ENCODE data around the gene CENPX.
A peak's percentile ranks its signal among the peaks of the same experiment; 100 is the strongest.

The CENPX gene

GRCh38 chr17:82022310-82022980 is at the start of gene CENPX:
Gene CENPX (minus strand): TSS chr17:82022878. CDS start chr17:82022861, 17 bp downstream.
- no peak for DNase-seq (ENCODE audit: low read depth, low spot score)

DNA sequence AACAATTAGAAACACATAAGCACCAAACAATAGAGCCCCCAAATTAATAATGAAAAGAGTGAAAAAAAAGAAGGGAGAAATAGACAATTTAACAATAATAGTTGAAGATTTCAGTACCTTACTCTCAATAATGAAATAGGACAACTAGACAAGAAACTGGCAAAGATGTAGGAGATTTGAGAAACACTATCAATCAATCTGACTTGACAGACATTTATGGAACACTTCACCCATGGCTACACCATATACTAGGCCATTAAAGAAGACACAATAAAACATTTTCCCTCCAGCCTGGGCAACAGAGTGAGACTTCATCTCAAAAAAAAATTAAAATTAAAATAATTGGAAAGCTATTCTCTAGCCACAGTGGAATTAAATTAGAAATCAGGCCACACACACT is 47.9 kb upstream of the CENPX start:
- DNase-seq (ENCODE audit: low read depth, low spot score): no peak

DNA sequence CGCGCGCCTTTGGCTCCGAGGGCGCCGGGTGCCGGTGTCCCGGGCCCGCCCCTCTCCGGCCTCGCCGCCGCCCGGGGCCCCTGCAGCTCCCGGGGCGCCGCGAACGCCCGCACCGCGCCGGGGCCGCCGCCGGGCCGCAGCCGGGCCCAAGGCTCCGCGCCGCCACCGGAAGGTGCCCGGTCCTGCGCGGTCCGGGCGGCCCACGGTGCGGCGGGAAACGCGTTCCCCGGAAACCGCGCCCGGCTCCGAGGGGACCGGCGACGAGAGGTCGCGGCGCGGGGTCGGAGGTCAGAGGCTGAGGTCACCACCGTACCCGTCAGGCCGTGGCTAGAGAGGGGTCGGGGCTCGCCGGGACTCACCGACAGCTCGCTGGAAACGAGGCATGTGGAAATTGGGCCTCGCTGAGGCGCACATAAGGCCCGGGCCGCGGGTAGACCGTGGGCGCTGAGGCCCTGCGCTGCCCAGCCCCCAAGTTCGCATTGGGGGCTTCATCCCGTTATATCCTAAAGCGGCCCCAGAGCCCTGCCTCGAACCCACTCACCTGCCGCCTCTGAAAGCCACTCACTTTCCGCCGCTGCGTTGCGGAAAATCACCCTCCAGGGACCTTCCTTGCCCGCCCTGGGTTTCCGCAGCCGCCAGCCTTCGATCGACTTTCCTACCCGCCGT is 43.1 kb upstream of the CENPX start, which contains the start of gene DUS1L:
Gene DUS1L (minus strand): TSS at position 167 of the 666 bp plus-strand sequence. CDS start 745 bp downstream, outside the sequence.
- DNase-seq (ENCODE audit: low read depth, low spot score): peak; percentile 27

- DNase-seq (ENCODE audit: low read depth, low spot score): no peak
Measured at GRCh38 chr17:82065193-82065637, 42.5 kb upstream of the CENPX start.

DNA sequence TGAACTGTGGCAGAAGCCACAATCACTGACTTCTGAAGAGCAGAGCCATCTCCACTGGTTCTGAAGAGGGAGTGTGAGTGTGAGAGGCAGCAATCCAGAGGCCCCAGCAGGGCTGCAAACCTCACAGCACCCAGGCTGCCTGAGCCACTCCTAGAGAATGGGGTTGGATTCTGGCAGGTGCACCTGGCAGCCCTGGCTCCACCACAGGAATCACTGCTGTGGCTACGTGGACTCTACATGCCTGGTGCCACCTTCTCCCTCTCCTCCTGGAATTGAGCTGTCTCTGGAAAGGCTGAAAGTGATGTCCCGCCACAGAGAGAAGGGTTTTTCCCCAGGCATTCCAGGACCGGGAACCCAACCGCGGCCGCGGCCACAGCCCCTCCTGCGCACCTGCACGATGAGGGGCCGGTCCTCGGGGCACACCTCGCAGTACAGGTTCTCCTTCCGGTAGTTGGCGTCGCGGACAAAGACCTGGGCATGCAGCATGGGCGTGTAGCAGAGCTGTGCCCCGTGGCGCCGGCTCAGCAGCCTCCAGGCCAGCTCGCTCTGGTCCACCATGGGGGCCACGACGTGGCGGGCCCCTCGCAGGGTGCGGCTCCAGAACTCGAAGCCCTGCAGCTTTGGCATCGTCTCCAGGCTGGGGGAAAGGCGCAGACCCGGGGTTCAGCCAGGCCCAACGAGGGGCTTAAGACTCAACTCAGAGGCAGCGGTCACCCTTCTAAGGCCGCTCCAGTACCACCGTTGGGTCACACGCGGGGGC is 41.9 kb upstream of the CENPX start:
- no peak for DNase-seq (ENCODE audit: low read depth, low spot score)

DNA sequence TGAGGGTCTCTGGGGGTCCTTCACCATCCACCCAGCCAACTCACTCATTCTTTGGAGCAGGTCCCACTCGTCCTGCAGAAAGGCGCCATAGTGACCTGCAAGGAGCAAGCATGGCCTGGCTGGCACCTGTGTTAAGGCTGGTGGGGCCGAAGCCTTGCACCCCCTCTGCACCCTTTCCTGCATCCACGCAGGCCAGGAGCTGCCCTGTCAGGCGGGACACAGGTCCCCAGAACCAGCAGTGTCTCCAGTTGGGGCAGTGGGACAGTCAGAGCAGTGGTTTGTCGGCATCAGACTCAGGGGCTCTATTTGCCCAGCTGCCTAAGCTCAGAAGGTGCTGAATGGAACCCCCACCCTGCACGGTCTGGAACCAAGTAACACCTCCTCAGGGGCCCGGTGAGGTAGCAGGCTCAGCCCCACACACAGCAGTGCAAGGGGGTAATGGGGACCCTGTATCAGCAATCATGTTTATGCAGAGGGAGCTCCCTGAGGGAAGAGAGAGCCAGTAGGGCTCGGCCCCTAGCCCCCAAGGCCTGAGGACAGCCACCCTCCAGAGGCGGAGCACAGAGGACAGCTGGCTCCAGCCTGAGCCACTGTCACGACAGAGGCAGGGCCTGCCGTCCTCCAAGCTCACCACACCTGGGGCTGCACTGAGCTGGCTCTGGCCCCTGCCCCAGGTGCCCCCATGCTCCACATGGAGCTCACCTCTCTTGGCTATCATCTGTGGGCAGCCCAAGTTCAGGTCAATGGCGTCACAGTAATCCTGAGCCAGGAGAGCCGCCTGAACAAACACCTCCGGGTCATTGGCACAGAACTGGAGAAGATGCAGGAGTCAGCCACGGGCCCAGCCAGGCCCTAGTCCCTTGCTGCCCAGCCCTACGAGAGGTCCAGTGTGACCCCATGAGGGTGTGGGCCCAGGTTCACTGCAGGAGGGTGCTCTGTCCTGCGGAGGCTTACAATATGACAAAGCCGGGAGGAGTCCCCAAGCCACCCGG is 41.0 kb upstream of the CENPX start:
- no peak for DNase-seq (ENCODE audit: low read depth, low spot score)

GRCh38 chr17:82062984-82063368 is 40.3 kb upstream of the CENPX start:
- DNase-seq (ENCODE audit: low read depth, low spot score): no peak

GRCh38 chr17:82062076-82062983 is 39.7 kb upstream of the CENPX start:
- DNase-seq (ENCODE audit: low read depth, low spot score): no peak

DNA sequence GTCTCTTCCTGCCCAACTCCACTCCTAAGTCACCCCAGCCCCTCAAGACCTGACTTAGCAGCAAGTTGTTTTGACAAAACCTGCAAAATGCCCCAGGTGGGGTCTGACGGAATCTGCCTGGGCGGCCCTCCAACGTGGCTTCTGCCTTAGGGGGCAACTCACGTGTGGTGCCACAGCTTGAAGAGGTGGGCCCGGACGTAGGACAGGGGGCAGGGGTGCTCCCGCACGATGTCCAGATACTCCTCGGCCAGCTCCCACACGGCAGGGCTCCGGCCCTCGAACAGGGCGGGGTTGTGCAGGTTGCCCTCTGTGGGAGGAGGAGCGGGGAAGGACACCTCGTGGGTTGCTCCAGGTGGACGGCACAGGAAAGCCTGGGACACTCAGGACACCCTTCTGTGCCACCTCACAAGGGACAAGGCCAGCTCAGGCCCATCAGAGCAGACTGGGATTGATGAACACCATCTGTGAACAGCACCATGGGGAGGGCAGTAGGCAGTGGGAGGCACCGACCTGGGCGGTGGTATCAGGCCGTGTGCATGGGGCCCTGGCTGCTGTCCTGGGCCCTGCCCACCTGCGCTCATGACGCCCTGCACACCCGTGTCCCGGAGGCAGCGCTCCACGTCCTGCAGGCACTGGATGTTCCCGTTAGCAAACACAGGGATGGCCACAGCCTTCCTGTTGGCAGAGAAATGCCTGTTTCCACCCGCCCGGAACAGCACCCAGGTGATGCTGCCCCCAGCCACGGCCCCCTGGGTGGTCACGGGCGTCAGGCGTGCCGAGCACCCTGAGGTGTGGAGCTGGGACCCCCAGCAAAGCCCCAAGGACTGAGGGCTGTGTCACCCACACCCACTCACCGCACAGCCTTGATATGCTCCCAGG is 38.6 kb upstream of the CENPX start:
- no peak for DNase-seq (ENCODE audit: low read depth, low spot score)

- no peak for DNase-seq (ENCODE audit: low read depth, low spot score)
Measured at GRCh38 chr17:82060614-82061013, 37.9 kb upstream of the CENPX start.

GRCh38 chr17:82060001-82060380 is 37.3 kb upstream of the CENPX start:
- no peak for DNase-seq (ENCODE audit: low read depth, low spot score)

DNA sequence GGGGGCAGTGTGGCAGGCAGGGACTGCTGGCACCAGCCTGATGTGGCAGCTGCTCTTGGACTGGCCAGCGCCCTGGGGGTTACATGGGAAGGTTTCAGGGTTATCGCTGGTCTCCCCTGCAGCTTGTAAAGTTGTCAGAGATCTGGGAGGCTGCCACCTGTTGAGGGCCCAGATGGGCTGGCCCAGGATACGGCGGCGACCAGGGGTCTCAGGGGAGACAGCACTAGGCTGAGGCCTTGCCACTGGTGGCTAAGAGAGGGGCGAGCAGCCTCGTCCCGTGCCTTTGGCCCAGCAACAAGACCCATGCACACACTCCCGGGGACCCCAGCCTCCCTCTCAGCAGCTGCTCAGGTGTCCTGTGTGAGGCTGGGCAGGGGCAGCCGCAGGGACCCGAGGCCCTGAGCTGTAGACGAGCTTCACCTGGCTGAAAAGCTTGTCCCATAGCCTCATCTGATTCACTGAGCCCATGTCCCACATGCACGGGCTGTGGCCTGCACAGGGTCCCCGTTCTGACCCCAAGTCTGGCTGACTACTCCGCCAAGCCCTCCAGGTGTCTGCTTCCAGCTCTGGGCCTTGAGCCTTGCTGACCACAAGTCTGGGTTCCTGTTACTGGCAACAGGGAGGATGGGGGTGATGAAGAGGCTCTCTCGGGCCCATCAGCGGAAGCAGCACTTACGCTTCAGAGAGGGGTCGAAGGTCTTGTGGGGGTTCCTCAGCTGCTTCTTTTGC is 36.8 kb upstream of the CENPX start:
- DNase-seq (ENCODE audit: low read depth, low spot score): no peak

DNA sequence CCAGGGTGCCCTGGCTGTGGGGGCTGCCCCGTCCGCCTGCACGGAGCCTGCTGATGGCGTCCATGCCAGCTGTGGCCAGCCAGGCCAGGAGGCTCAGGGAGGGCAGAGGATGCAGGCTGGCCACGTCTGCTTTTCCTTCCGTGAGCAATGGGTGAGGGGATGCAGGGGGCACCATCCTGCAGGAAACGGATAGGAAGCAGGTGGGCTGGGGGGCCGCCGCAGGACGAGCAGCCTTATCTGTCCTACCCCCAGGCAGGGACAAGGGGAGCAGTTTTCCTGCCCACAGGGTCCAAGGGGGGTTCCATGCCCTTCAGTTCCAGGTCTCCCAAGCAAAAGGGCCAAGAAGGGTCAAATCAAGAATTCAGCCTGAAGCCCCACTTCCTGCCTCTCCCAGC is 36.2 kb upstream of the CENPX start:
- DNase-seq (ENCODE audit: low read depth, low spot score): no peak

- DNase-seq (ENCODE audit: low read depth, low spot score): no peak
Measured at GRCh38 chr17:82058230-82058854, 35.7 kb upstream of the CENPX start.

GRCh38 chr17:82056729-82057621 is 34.3 kb upstream of the CENPX start:
- no peak for DNase-seq (ENCODE audit: low read depth, low spot score)

DNA sequence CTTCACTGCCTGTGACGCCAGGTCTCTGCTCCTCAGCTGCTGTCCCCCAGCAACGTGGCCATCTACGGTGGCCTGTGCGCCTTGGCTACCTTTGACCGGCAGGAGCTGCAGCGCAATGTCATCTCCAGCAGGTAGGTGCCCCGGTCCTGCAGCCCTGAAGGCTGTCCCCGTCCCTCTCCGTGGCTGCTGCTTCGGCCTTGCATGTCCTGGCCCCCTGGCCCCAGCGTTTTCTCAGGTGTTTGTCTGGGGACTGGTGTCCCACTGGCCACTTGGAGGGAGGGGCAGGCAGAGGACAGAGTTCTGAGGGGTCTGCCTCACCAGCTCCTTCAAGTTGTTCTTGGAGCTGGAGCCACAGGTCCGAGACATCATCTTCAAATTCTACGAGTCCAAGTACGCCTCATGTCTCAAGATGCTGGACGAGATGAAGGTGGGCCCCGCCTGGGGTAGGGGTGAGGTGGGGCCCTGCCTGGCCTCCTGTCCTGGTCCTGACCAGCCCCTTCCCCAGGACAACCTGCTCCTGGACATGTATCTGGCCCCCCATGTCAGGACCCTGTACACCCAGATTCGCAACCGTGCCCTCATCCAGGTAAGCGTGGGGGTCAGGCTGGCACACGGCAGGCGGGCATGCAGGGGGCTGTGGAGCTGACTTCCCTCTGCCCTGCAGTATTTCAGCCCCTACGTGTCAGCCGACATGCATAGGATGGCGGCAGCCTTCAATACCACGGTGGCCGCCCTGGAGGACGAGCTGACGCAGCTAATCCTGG is 33.5 kb upstream of the CENPX start:
- DNase-seq (ENCODE audit: low read depth, low spot score): no peak
